ENCODE results near the gene ZNF138. TPM values are rescaled to one million over a fixed set of nuclear protein-coding genes. Genes with fewer than 3 reads are reported as not detected.

Gene ZNF138
- total RNA-seq, 3 donors from 2014 or later, result 7.3 to 8.4 (median 7.3) TPM

Other genes starting within 250 kb of the ZNF138 start
- 1 to 10 TPM; 4.8 to 6.1 (median 5.2) TPM for gene ZNF680, start 231.4 kb upstream of the ZNF138 start, total RNA-seq
- gene ZNF107, start 128.3 kb upstream of the ZNF138 start, total RNA-seq, result 10 to 100 TPM; 10.2 to 12.9 (median 10.5) TPM
- gene ZNF273, start 108.8 kb downstream of the ZNF138 start, total RNA-seq, result 1 to 10 TPM; 5.1 to 6.4 (median 6.2) TPM
- 1 to 10 TPM in 2 of 3 donors, under 1 TPM in 1; 0.82 to 1.8 (median 1.7) TPM for gene ZNF117, start 196.6 kb downstream of the ZNF138 start, total RNA-seq
- gene ERV3-1, start 212.3 kb downstream of the ZNF138 start, total RNA-seq, result 1 to 10 TPM; 4.6 to 5.5 (median 4.8) TPM